ENCODE results near the gene FBXL3. TPM values are rescaled to one million over a fixed set of nuclear protein-coding genes. Genes with fewer than 3 reads are reported as not detected.

FBXL3 gene
- total and polyA plus RNA-seq, 2 of the 13 experiments (the other 11 are each of a cell fraction or from before 2014, with no cell fraction given), result 11.5 to 18.5 TPM

GRCh38 chr13:76993021-76993420, 33.9 kb downstream of the FBXL3 start:
- POLR2A ChIA-PET, result interaction anchor here (2.0 to 2.3 kb wide), 2 partner anchors 9 to 33 kb away, joined by 7 to 12 read pairs; partner anchors contain the start of gene FBXL3

More at GRCh38 chr13:76993021-76993420, 33.9 kb downstream of the FBXL3 start:
- BruUV-seq (replicated peaks), result no TSS peak
- H3K4me1 ChIP-seq (ENCODE audit: insufficient read depth, low read length), result peaks cover 23% of the 10 kb centered on the region
- H3K4me3 ChIP-seq (replicated peaks in 1 of 3; ENCODE audit: insufficient read depth in 1 of 3, low read depth in 2 of 3, low read length in 3 of 3), result peak overlapping the region; percentile 70 to 80 (median 73)
- H3K27ac ChIP-seq (ENCODE audit: extremely low read length, insufficient read depth, low read length), result peak overlapping the region; percentile 79
- intact Hi-C loops (cut with micrococcal nuclease; ENCODE audit: unreplicated experiment), result no loop called here
- in situ Hi-C loops (cut with HindIII; ENCODE audit: extremely low pct_ligation_motif_present, low pct_unique_long_range_greater_than_20kb), result no loop called here
- no peaks in the 10 kb centered on the region for H4K20me1 ChIP-seq (ENCODE audit: insufficient read depth, low read length)
- peaks cover 0 to 5% of the 10 kb centered on the region in 2 experiments; a peak in 2 of 5 replicates for H3K27me3 ChIP-seq (ENCODE audit: control insufficient read depth in 1 of 2, insufficient read depth in 2 of 2, low read length in 2 of 2)
- peak overlapping the region; percentile 84; the same call in 1 of the 2 replicates for H3K9ac ChIP-seq (ENCODE audit: insufficient read depth, low read depth, low read length)
- WGBS (ENCODE audit: low lambda C conversion rate), result 48% methylated on average over 3 of the region's 3 CpGs
- no peak for TF ChIP-seq PPARG (CRISPR knock-in tag; conservative IDR thresholded peaks at IDR 0.05)
- no peak for TF ChIP-seq YEATS2 (CRISPR knock-in tag; IDR thresholded peaks at IDR 0.05; ENCODE audit: borderline replicate concordance)
- TF ChIP-seq NFKB2 (CRISPR knock-in tag; IDR thresholded peaks at IDR 0.05; ENCODE audit: borderline replicate concordance), result no peak
- 0 out of 2 replicates have a peak, but pooled peaks have one; percentile 4 for TF ChIP-seq TGIF2 (CRISPR knock-in tag; IDR thresholded peaks at IDR 0.05)
- no peak for TF ChIP-seq THAP11 (CRISPR knock-in tag; IDR thresholded peaks at IDR 0.05)
- no peak for TF ChIP-seq POLR2G (IDR thresholded peaks at IDR 0.05; ENCODE audit: low read depth, low read length)
- TF ChIP-seq ATF1 (CRISPR knock-in tag; IDR thresholded peaks at IDR 0.05), result no peak
- TF ChIP-seq ZSCAN22 (CRISPR knock-in tag; IDR thresholded peaks at IDR 0.05), result no peak
- no peak for TF ChIP-seq ZNF773 (CRISPR knock-in tag; IDR thresholded peaks at IDR 0.05; ENCODE audit: borderline replicate concordance)
- TF ChIP-seq KDM5A (IDR thresholded peaks at IDR 0.05; ENCODE audit: borderline replicate concordance, low read length), result 0 out of 2 replicates have a peak, but pooled peaks have one; percentile 4
- TF ChIP-seq ZNF512B (CRISPR knock-in tag; IDR thresholded peaks at IDR 0.05; ENCODE audit: borderline replicate concordance), result no peak
- no peak for TF ChIP-seq ZNF816 (CRISPR knock-in tag; IDR thresholded peaks at IDR 0.05; ENCODE audit: borderline replicate concordance)
- TF ChIP-seq, protein P1, sequence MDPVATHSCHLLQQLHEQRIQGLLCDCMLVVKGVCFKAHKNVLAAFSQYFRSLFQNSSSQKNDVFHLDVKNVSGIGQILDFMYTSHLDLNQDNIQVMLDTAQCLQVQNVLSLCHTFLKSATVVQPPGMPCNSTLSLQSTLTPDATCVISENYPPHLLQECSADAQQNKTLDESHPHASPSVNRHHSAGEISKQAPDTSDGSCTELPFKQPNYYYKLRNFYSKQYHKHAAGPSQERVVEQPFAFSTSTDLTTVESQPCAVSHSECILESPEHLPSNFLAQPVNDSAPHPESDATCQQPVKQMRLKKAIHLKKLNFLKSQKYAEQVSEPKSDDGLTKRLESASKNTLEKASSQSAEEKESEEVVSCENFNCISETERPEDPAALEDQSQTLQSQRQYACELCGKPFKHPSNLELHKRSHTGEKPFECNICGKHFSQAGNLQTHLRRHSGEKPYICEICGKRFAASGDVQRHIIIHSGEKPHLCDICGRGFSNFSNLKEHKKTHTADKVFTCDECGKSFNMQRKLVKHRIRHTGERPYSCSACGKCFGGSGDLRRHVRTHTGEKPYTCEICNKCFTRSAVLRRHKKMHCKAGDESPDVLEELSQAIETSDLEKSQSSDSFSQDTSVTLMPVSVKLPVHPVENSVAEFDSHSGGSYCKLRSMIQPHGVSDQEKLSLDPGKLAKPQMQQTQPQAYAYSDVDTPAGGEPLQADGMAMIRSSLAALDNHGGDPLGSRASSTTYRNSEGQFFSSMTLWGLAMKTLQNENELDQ (CRISPR knock-in tag; IDR thresholded peaks at IDR 0.05; ENCODE audit: borderline replicate concordance), result no peak
- H3K9me3 ChIP-seq (ENCODE audit: low read length), result no peaks in the 10 kb centered on the region
- no peak for DNase-seq (ENCODE audit: low spot score)
- H3K79me2 ChIP-seq (ENCODE audit: insufficient read depth, low read length), result no peaks in the 10 kb centered on the region
- FAIRE-seq, result no peak
- no peak for ATAC-seq
- peak overlapping the region; percentile 85 for H3K4me2 ChIP-seq (ENCODE audit: low read depth, low read length)
- 0 out of 5 replicates have a peak, but pooled peaks cover 0 to 4% of the 10 kb centered on the region in 2 experiments for H3K36me3 ChIP-seq (replicated peaks in 1 of 2; ENCODE audit: control insufficient read depth in 1 of 2, insufficient read depth in 2 of 2, low read length in 2 of 2)
- H2AFZ ChIP-seq (ENCODE audit: low read length), result peak overlapping the region; percentile 55
- CTCF ChIA-PET (ENCODE audit: low intra/inter-chr PET ratio, low total read pairs), result no interaction called here

Measured in HepG2 (cell line).